SK-N-SH treated with all-trans-retinoic acid at 6 μM for 48 hours (cell line): ENCODE data around the gene B3GNT5.

Experiments
- ATAC-seq: fragments of 200-7000 bp; cut with Tn5 transposase; 3 replicates; pipeline ENCODE4 v1.9.1; 2020; ENCODE audit warnings: mild to moderate bottlenecking, moderate library complexity
- ARNTL ChIP-seq: fragments of 450-650 bp; formaldehyde crosslinking; IDR thresholded peaks from 2 replicates; pipeline ENCODE4 v1.5.0; 2020; ENCODE audit warnings: low read depth, mild to moderate bottlenecking, moderate library complexity, borderline replicate concordance
- BACH2 ChIP-seq: fragments of 250-450 bp; sonication (Bioruptor Pico); IDR thresholded peaks from 2 replicates; pipeline ENCODE4 v1.9.0; 2021; ENCODE audit warnings: mild to moderate bottlenecking, borderline replicate concordance
- CREB5 ChIP-seq: fragments of 250-450 bp; sonication (Bioruptor Pico); IDR thresholded peaks from 2 replicates; pipeline ENCODE4 v1.5.1; 2020; ENCODE audit warnings: low read depth, mild to moderate bottlenecking, moderate library complexity
- CSDC2 ChIP-seq: fragments of 250-450 bp; sonication (Bioruptor Pico); IDR thresholded peaks from 2 replicates; pipeline ENCODE4 v1.5.0; 2020; ENCODE audit warnings: mild to moderate bottlenecking, moderate library complexity
- ESRRG ChIP-seq: fragments of 250-450 bp; sonication (Bioruptor Pico); IDR thresholded peaks from 2 replicates; pipeline ENCODE4 v1.6.1; 2021; ENCODE audit warnings: mild to moderate bottlenecking
- GLIS3 ChIP-seq: fragments of 250-450 bp; sonication (Bioruptor Pico); IDR thresholded peaks from 2 replicates; pipeline ENCODE4 v1.5.0; 2020; ENCODE audit warnings: mild to moderate bottlenecking, moderate library complexity
- ISL1 ChIP-seq: fragments of 250-450 bp; sonication (Bioruptor Pico); IDR thresholded peaks from 2 replicates; pipeline ENCODE4 v2.1.2; 2022; ENCODE audit warnings: mild to moderate bottlenecking, moderate library complexity
- OSR1 ChIP-seq: fragments of 250-450 bp; sonication (Bioruptor Pico); IDR thresholded peaks from 2 replicates; pipeline ENCODE4 v1.8.0; 2022; ENCODE audit warnings: moderate library complexity, mild to moderate bottlenecking, inconsistent platforms
- POU6F1 ChIP-seq: fragments of 250-450 bp; sonication (Bioruptor Pico); IDR thresholded peaks from 2 replicates; pipeline ENCODE4 v1.8.0; 2021; ENCODE audit warnings: low read depth, mild to moderate bottlenecking, moderate library complexity, borderline replicate concordance
- PPARA ChIP-seq: fragments of 250-450 bp; sonication (Bioruptor Pico); IDR thresholded peaks from 2 replicates; pipeline ENCODE4 v1.5.0; 2020; ENCODE audit warnings: mild to moderate bottlenecking, borderline replicate concordance
- RARB ChIP-seq: fragments of 250-450 bp; sonication (Bioruptor Pico); IDR thresholded peaks from 2 replicates; pipeline ENCODE4 v1.8.0; 2021; ENCODE audit warnings: mild to moderate bottlenecking, moderate library complexity
- SNAI2 ChIP-seq: fragments of 250-450 bp; sonication (Bioruptor Pico); IDR thresholded peaks from 2 replicates; pipeline ENCODE4 v1.5.0; 2020; ENCODE audit warnings: mild to moderate bottlenecking, moderate library complexity
- TCF4 ChIP-seq: fragments of 250-450 bp; sonication (Bioruptor Pico); IDR thresholded peaks from 2 replicates; pipeline ENCODE4 v1.8.0; 2021; ENCODE audit warnings: mild to moderate bottlenecking, moderate library complexity, borderline replicate concordance
- ZC3H10 ChIP-seq: fragments of 250-450 bp; sonication (Bioruptor Pico); IDR thresholded peaks from 2 replicates; pipeline ENCODE4 v1.5.1; 2021; ENCODE audit warnings: mild to moderate bottlenecking, moderate library complexity
- ZFP3 ChIP-seq: fragments of 250-450 bp; sonication (Bioruptor Pico); IDR thresholded peaks from 2 replicates; pipeline ENCODE4 v1.5.0; 2020; ENCODE audit warnings: mild to moderate bottlenecking, moderate library complexity
- ZFP30 ChIP-seq: fragments of 450-650 bp; formaldehyde crosslinking; IDR thresholded peaks from 2 replicates; pipeline ENCODE4 v1.5.0; 2022; ENCODE audit warnings: mild to moderate bottlenecking, moderate library complexity
- ZNF565 ChIP-seq: fragments of 450-650 bp; formaldehyde crosslinking; conservative IDR thresholded peaks from 2 replicates; pipeline ENCODE4 v1.5.0; 2020; ENCODE audit warnings: low read depth, mild to moderate bottlenecking, moderate library complexity
- ZNF70 ChIP-seq: fragments of 450-650 bp; formaldehyde crosslinking; IDR thresholded peaks from 2 replicates; pipeline ENCODE4 v1.5.0; 2020; ENCODE audit warnings: mild to moderate bottlenecking, moderate library complexity
- ZNF8 ChIP-seq: fragments of 450-650 bp; formaldehyde crosslinking; IDR thresholded peaks from 2 replicates; pipeline ENCODE4 v1.5.0; 2020; ENCODE audit warnings: mild to moderate bottlenecking, moderate library complexity
- TF ChIP-seq, protein P1 (sequence below): fragments of 250-450 bp; sonication (Bioruptor Pico); IDR thresholded peaks from 2 replicates; pipeline ENCODE4 v1.5.1; 2021; ENCODE audit warnings: mild to moderate bottlenecking, moderate library complexity
- TF ChIP-seq, protein P2 (sequence below): fragments of 250-450 bp; sonication (Bioruptor Pico); IDR thresholded peaks from 2 replicates; pipeline ENCODE4 v1.5.0; 2020; ENCODE audit warnings: mild to moderate bottlenecking, moderate library complexity
- TF ChIP-seq, protein P3 (sequence below): fragments of 250-450 bp; sonication (Bioruptor Pico); IDR thresholded peaks from 2 replicates; pipeline ENCODE4 v1.8.0; 2020; ENCODE audit warnings: mild to moderate bottlenecking, moderate library complexity, borderline replicate concordance

The B3GNT5 gene

DNA sequence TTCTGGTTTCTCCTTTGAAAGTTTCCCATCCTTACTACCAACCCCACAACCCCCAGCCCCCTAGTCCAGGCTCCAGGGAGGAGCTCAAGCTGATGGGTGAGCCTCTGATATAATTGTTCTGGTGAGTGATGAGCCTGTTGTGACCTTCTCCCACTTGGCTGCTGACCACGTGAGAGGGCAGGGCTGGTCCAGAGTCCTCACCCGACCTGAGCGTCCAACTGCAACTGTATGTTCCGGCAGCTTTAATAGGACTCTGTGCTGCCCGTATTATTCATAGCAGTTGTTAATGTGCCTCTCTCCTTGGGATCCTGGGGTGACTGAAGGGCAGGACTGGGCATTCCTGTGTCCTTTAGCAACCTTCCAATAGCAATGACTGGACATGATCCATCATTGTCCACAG is 56.2 kb downstream of the B3GNT5 start:
- no peak for ATAC-seq
- TF ChIP-seq ZFP3 (CRISPR knock-in tag), result no peak
- TF ChIP-seq OSR1 (CRISPR knock-in tag), result no peak
- no peak for TF ChIP-seq ESRRG
- TF ChIP-seq CSDC2 (CRISPR knock-in tag), result no peak
- TF ChIP-seq, protein P1, sequence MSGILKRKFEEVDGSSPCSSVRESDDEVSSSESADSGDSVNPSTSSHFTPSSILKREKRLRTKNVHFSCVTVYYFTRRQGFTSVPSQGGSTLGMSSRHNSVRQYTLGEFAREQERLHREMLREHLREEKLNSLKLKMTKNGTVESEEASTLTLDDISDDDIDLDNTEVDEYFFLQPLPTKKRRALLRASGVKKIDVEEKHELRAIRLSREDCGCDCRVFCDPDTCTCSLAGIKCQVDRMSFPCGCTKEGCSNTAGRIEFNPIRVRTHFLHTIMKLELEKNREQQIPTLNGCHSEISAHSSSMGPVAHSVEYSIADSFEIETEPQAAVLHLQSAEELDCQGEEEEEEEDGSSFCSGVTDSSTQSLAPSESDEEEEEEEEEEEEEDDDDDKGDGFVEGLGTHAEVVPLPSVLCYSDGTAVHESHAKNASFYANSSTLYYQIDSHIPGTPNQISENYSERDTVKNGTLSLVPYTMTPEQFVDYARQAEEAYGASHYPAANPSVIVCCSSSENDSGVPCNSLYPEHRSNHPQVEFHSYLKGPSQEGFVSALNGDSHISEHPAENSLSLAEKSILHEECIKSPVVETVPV (CRISPR knock-in tag), result no peak
- no peak for TF ChIP-seq PPARA (CRISPR knock-in tag)
- TF ChIP-seq TCF4, result no peak

- ATAC-seq, result no peak
- TF ChIP-seq ZC3H10 (CRISPR knock-in tag) (no peak), GLIS3 (no peak), ZNF565 (CRISPR knock-in tag) (no peak), BACH2 (CRISPR knock-in tag) (no peak), ZNF70 (CRISPR knock-in tag) (no peak), ARNTL (CRISPR knock-in tag) (no peak), SNAI2 (CRISPR knock-in tag) (no peak), PPARA (CRISPR knock-in tag) (no peak), ZFP3 (CRISPR knock-in tag) (no peak), ZFP30 (CRISPR knock-in tag) (no peak), CREB5 (no peak), ISL1 (CRISPR knock-in tag) (no peak), TCF4 (no peak), OSR1 (CRISPR knock-in tag) (no peak), POU6F1 (CRISPR knock-in tag) (no peak), ESRRG (no peak), ZNF8 (CRISPR knock-in tag) (no peak)
- TF ChIP-seq, protein P2, sequence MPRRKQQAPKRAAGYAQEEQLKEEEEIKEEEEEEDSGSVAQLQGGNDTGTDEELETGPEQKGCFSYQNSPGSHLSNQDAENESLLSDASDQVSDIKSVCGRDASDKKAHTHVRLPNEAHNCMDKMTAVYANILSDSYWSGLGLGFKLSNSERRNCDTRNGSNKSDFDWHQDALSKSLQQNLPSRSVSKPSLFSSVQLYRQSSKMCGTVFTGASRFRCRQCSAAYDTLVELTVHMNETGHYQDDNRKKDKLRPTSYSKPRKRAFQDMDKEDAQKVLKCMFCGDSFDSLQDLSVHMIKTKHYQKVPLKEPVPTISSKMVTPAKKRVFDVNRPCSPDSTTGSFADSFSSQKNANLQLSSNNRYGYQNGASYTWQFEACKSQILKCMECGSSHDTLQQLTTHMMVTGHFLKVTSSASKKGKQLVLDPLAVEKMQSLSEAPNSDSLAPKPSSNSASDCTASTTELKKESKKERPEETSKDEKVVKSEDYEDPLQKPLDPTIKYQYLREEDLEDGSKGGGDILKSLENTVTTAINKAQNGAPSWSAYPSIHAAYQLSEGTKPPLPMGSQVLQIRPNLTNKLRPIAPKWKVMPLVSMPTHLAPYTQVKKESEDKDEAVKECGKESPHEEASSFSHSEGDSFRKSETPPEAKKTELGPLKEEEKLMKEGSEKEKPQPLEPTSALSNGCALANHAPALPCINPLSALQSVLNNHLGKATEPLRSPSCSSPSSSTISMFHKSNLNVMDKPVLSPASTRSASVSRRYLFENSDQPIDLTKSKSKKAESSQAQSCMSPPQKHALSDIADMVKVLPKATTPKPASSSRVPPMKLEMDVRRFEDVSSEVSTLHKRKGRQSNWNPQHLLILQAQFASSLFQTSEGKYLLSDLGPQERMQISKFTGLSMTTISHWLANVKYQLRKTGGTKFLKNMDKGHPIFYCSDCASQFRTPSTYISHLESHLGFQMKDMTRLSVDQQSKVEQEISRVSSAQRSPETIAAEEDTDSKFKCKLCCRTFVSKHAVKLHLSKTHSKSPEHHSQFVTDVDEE (CRISPR knock-in tag), result no peak
- TF ChIP-seq, protein P3, sequence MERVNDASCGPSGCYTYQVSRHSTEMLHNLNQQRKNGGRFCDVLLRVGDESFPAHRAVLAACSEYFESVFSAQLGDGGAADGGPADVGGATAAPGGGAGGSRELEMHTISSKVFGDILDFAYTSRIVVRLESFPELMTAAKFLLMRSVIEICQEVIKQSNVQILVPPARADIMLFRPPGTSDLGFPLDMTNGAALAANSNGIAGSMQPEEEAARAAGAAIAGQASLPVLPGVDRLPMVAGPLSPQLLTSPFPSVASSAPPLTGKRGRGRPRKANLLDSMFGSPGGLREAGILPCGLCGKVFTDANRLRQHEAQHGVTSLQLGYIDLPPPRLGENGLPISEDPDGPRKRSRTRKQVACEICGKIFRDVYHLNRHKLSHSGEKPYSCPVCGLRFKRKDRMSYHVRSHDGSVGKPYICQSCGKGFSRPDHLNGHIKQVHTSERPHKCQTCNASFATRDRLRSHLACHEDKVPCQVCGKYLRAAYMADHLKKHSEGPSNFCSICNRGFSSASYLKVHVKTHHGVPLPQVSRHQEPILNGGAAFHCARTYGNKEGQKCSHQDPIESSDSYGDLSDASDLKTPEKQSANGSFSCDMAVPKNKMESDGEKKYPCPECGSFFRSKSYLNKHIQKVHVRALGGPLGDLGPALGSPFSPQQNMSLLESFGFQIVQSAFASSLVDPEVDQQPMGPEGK (CRISPR knock-in tag), result no peak
- TF ChIP-seq, protein P1 (CRISPR knock-in tag), result no peak
These were observed 57.9 kb downstream of the B3GNT5 start for GRCh38 chr3:183310936-183311335.

DNA sequence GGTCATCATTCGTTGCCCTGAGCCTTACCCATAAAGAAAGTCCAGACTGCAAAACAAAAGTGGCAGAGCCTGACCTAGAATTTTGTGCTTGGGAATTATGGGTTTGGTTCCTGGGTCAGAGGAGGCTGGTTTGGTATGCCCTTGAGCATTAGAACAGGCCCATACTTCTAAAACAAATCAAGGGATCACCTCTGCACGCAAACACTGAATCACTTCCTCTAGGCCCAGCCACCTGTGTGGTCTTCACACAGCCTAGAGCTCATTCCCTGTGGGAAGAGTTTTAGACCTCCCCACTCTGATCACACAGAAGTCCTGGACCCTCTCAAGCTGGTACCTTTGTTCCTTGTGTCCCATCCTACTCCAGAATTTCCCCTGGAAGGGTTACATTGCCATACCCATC is 59.4 kb downstream of the B3GNT5 start:
- no peak for ATAC-seq
- TF ChIP-seq ISL1 (CRISPR knock-in tag) (no peak), ZC3H10 (CRISPR knock-in tag) (no peak), GLIS3 (no peak), ZNF70 (CRISPR knock-in tag) (no peak), ESRRG (no peak), ZFP3 (CRISPR knock-in tag) (no peak), SNAI2 (CRISPR knock-in tag) (no peak), ARNTL (CRISPR knock-in tag) (no peak), RARB (CRISPR knock-in tag) (no peak), TCF4 (no peak), POU6F1 (CRISPR knock-in tag) (no peak)
- TF ChIP-seq, protein P3 (CRISPR knock-in tag), result no peak
